GM10847 (cell line): ENCODE data around the gene ALPK1.

ENCODE experiments used
- POLR2A ChIP-seq: IDR thresholded peaks from 2 replicates; pipeline ENCODE4 v1.6.1; 2011; ENCODE audit not compliant: insufficient read length; ENCODE audit errors: extremely low read depth

The ALPK1 gene

GRCh38 chr4:112348488-112349158 is 51.5 kb downstream of the ALPK1 start:
- no peak for TF ChIP-seq POLR2A

DNA sequence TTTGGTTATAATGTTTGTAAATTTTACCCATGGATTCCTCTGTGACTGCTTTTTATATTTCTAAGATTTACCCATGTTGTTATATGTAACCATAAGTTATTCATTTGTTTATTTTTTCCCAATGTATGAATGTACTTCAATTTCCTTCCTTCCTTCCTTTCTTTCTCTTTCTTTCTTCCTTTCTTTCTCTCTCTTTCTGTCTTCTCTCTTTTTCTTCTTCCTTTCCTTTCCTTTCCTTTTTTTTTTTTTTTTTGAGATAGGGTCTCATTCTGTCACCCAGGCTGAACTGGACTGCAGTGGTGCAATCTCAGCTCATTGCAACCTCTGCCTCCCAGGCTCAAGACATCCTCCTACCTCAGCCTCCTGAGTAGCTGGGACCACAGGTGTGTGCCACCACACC is 55.6 kb downstream of the ALPK1 start:
- TF ChIP-seq POLR2A, result no peak

GRCh38 chr4:112355662-112356061 is 58.5 kb downstream of the ALPK1 start:
- TF ChIP-seq POLR2A, result no peak

DNA sequence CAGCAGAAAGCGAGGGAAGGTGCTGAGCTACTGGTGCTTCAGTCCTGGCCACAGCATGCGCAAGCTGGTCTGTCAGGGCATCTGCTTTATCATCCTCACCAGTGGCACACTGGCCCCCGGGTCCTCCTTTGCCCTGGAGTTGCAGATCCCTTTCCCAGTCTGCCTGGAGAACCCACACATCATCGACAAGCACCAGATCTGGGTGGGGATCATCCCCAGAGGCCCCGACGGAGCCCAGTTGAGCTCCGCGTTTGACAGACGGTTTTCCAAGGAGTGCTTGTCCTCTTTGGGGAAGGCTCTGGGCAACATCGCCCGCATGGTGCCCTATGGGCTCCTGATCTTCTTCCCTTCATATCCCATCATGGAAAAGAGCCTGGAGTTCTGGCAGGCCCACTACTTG is 60.3 kb downstream of the ALPK1 start:
- no peak for TF ChIP-seq POLR2A

- TF ChIP-seq POLR2A, result no peak
Observed at GRCh38 chr4:112357897-112358296, 60.7 kb downstream of the ALPK1 start.

DNA sequence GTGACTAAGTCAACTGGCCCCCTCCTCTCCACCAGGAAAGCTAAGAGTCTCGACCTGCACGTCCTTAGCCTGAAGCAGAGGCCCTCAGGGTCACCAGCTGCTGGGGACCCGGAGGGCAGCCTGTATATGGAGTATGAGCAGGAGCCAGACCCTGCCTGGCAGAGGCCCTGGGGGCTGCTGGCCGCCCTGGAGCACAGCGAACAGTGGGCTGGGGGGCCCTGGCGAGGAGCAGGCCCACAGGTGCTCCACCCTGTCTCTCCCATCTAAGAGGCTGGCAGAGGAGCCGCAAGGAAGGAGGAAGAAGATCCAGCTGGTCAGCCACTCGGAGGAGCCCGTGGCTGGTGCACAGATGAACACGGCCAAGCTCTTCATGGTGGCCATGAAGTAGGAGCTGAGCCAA is 61.2 kb downstream of the ALPK1 start:
- TF ChIP-seq POLR2A, result no peak

- no peak for TF ChIP-seq POLR2A
Observed at GRCh38 chr4:112358952-112359749, 62.0 kb downstream of the ALPK1 start.

- no peak for TF ChIP-seq POLR2A
Observed at GRCh38 chr4:112361181-112361791, 64.1 kb downstream of the ALPK1 start.

- no peak for TF ChIP-seq POLR2A
Observed at GRCh38 chr4:112370466-112370865, 73.3 kb downstream of the ALPK1 start.

DNA sequence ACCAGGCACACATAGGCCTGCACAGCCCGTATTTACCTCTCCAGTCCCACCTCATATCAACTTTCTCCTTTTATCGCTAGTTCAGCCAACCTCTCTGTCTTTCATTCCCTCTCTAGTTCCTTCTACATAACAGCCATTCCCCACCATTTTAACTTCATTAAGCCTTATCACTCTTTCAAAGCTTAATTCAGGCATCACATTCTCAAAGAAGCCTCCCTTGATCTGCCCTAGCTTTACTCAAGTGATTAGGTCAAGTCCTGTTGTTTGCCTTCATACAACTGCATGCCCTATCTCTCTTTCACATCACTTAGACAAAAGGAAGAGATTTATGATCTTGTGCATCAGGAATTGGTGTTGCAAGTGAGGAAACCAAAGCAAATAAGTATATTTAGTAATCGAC is 74.2 kb downstream of the ALPK1 start:
- TF ChIP-seq POLR2A, result no peak

GRCh38 chr4:112374850-112375249 is 77.7 kb downstream of the ALPK1 start:
- no peak for TF ChIP-seq POLR2A

DNA sequence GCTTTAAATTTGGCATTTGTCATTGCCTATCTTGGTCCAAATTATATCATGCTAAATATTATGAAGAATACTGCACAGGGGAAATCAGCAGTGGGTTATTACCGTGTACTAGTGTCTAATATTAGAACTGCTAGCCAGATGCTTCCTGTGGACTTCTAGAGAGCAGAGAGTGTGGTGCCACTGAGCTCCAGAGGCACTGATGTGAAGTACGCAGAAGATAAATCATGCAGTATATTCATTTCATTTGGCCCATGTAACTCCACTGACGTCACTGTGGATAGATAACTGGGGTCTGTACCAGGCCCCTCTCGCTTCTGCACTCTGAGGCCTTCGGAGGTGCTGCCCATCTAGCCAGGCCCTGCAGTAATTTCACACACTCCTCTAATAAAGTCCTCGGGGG is 80.0 kb downstream of the ALPK1 start:
- TF ChIP-seq POLR2A, result no peak

- TF ChIP-seq POLR2A, result no peak
Observed at GRCh38 chr4:112377594-112378242, 80.5 kb downstream of the ALPK1 start.

DNA sequence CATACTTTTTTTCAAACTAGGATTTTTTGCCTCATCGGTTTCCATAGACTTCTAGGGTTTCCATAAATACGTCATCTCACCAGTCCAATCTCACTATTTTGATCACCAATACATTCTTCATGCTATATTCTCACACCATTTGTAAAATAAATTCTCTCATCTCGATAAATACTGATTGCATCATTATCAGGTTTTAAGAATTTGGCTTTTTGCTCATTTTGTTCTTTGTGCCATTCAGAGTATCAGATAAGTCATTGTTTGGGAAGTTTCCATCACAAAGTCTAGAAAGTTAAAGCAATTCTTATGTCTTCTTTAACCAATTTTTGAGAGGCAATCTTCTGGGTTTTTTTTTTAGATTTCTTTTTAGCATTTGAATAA is 81.1 kb downstream of the ALPK1 start:
- no peak for TF ChIP-seq POLR2A

GRCh38 chr4:112378858-112379257 is 81.7 kb downstream of the ALPK1 start:
- TF ChIP-seq POLR2A, result no peak

GRCh38 chr4:112379306-112379705 is 82.1 kb downstream of the ALPK1 start:
- TF ChIP-seq POLR2A, result no peak

DNA sequence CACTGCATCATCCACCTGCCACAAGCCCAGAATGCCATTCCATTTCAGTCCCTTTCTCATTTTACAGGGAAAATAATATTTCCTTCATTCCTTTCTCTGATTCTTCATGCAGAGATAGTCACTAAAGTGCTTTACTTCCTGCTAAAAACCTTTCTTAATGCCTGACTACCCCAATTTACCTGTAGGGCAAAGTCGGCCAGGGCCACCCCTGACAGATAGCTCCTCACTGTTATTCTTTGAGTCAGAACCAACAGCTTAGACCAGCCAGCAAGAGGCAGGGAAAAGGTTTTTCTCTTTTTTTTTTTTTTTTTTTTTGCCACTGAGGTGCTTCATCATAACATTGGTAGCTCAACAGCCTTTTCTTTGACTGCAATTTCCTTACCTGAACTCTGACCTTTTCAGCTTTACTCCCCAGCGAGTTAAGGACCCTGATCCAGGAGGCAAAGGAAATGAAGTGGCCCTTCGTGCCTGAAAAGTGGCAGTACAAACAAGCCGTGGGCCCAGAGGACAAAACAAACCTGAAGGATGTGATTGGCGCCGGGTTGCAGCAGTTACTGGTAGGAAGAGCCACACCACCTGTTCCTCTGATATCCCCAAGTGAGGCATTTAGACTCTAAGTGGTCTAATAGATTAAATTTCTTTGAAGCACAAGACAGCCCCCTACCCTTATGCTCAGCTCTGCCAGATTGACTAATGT is 85.0 kb downstream of the ALPK1 start:
- no peak for TF ChIP-seq POLR2A
